Spinal cord (tissue), 10 donors: Measurements from ENCODE around the gene AUTS2. TPM values are rescaled to one million over a fixed set of nuclear protein-coding genes. Genes with fewer than 3 reads are reported as not detected.

ENCODE experiments used
- DNase-seq, 6 donors: peaks; one replicate each; pipeline versions ENCODE4 v3.0.0 to v3.0.0-alpha.2; 2013 to 2015; ENCODE audit warnings: low spot score in 6 of 6, low read depth in 4 of 6
- H3K27ac ChIP-seq: one replicate; pipeline ENCODE4 v1.5.1; 2013; ENCODE audit warnings: low read depth, low read length, control low read depth
- H3K27me3 ChIP-seq: one replicate; pipeline ENCODE4 v1.6.1; 2013; ENCODE audit warnings: low read length; ENCODE audit not compliant: control insufficient read depth, insufficient read depth
- H3K36me3 ChIP-seq: one replicate; pipeline ENCODE4 v1.6.1; 2013; ENCODE audit warnings: low read length; ENCODE audit not compliant: control insufficient read depth, insufficient read depth
- H3K4me1 ChIP-seq: one replicate; pipeline ENCODE4 v1.6.1; 2013; ENCODE audit warnings: low read length; ENCODE audit not compliant: control insufficient read depth, insufficient read depth
- H3K4me3 ChIP-seq: one replicate; pipeline ENCODE4 v1.5.1; 2013; ENCODE audit warnings: low read depth, low read length, control low read depth
- H3K9me3 ChIP-seq: one replicate; pipeline ENCODE4 v1.6.1; 2013; ENCODE audit warnings: low read length; ENCODE audit not compliant: control insufficient read depth, insufficient read depth
- WGBS: methylation state at CpG from one replicate; pipeline ENCODE4 v1.1.5; 2013; ENCODE audit warnings: missing lambda C conversion rate; ENCODE audit not compliant: insufficient coverage; 5-methylcytosine and 5-hydroxymethylcytosine counted together
- long read RNA-seq, 4 donors: transcript quantifications; one replicate each; lab custom pipeline, GENCODE V29; 2026
- polyA plus RNA-seq, 2 donors: library from polyadenylated mRNA; unstranded; fragments of 120-200 nt; gene quantifications; one replicate each; pipeline ENCODE4 v1.2.1, GENCODE V29; 2013; ENCODE audit not compliant: insufficient read length in 2 of 2
- total RNA-seq, 2 donors: library from RNA; depleted of rRNA in 1 of 2; stranded (reverse); fragments of 120-200 nt in 1 of 2; fragments of >200 nt in 1 of 2; gene quantifications; one replicate each; pipeline versions ENCODE4 v1.2.3 to v1.2.4, GENCODE V29; 2013 to 2014
- donor health status: healthy.

Gene AUTS2
- total RNA-seq: 10 to 100 TPM; 56.2 to 86.5 TPM
- 100 to 1,000 TPM; 183 to 214 TPM for polyA plus RNA-seq
- long read RNA-seq, donor 1, partial matches to known transcripts: 25 of 29 reads
- long read RNA-seq, donor 1, other reads (novel, unspliced or antisense): 0 of 29 reads
- long read RNA-seq, donor 2, partial matches to known transcripts: 20 of 22 reads
- long read RNA-seq, donor 2, other reads (novel, unspliced or antisense): 0 of 22 reads
- long read RNA-seq, donor 3, partial matches to known transcripts: 33 of 36 reads
- long read RNA-seq, donor 3, other reads (novel, unspliced or antisense): 0 of 36 reads
- long read RNA-seq, donor 4, partial matches to known transcripts: 0 of 1 reads
- long read RNA-seq, donor 4, other reads (novel, unspliced or antisense): 0 of 1 reads

DNA sequence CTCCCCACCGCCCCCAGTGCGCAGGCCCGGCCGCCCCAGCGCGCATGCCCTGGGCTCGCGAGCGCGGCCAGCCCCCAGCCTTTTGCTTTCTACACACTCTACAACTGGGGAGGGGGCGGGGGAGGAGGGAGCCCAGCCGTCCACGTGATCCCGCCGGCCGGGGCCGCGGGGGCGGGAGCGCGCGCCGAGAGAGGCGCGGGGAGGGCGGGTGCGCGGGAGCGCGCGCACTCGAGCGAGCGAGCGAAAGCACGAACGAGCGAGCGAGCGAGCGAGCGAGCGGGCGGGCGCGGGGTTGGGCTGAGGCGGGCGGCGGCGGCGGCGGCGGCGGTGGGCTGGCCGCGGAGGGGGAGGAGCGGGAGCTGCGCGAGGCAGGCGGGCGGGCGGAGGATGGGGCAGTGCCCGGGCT lies at the start of gene AUTS2:
AUTS2 (plus strand) TSS at position 395 of the 406 bp plus-strand sequence. CDS start 1,179 bp downstream, outside the sequence.
- Histone ChIP-seq H3K36me3 (no peaks in the 10 kb centered on the region), H3K9me3 (no peaks in the 10 kb centered on the region), H3K27ac (peak within 1 kb of the TSS; percentile 57), H3K4me3 (peak within 1 kb of the TSS; percentile 85), H3K27me3 (no peaks in the 10 kb centered on the region), H3K4me1 (peaks cover 19% of the 10 kb centered on the region)
- WGBS: under 1% methylated on average over 55 of the region's 63 CpGs
- DNase-seq: peak; percentile 91 to 99 (median 95)

DNA sequence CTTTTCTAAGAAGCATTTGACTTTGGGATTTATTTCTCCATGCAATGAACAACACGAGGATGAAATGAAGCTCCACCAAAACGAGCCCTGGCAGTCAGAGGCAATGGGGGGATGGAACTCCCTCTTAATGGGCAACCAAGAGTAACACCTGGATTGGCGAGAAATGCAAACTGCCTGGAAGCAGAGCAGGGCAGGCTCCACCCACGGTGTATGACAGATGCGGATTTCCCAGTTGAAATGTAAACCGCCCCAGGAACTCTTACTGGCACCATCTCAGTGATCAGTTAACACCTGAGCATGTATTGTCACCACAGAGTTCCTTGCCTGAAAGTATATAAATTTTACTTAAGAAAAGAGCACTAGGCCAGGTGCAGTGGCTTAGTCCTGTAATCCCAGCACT lies 47.3 kb upstream of the AUTS2 start:
- Histone ChIP-seq H3K4me1 (peaks cover 7% of the 10 kb centered on the region), H3K27ac (no peak overlapping the region), H3K4me3 (no peak overlapping the region), H3K36me3 (no peaks in the 10 kb centered on the region), H3K27me3 (no peaks in the 10 kb centered on the region), H3K9me3 (no peaks in the 10 kb centered on the region)
- DNase-seq: no peak
- WGBS: 86% methylated on average over 6 of the region's 6 CpGs

DNA sequence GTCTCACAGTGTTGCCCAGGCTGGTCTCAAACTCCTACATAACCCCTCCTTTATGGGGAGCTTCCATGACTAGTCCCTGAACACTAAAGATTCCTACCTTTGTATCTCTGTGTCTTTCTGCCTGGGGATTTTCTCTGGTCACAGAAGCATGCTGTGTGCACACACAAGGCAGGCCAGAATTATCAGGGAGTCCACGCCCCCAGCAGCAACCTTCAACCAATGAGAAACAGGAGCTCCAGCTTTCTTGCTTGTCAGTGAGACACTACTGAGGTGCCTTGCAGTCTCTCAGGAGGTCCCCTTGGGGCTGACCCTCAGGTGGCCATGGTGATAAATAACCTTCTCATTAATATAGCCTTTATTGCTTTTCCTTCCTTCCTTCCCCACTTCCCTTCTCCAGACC lies 45.1 kb upstream of the AUTS2 start:
- no peak for DNase-seq
- Histone ChIP-seq H3K36me3 (no peaks in the 10 kb centered on the region), H3K27ac (no peak overlapping the region), H3K4me1 (peaks cover 7% of the 10 kb centered on the region), H3K9me3 (no peaks in the 10 kb centered on the region), H3K27me3 (no peaks in the 10 kb centered on the region), H3K4me3 (no peak overlapping the region)
- 75% methylated on average over 1 of the region's 1 CpG for WGBS

DNA sequence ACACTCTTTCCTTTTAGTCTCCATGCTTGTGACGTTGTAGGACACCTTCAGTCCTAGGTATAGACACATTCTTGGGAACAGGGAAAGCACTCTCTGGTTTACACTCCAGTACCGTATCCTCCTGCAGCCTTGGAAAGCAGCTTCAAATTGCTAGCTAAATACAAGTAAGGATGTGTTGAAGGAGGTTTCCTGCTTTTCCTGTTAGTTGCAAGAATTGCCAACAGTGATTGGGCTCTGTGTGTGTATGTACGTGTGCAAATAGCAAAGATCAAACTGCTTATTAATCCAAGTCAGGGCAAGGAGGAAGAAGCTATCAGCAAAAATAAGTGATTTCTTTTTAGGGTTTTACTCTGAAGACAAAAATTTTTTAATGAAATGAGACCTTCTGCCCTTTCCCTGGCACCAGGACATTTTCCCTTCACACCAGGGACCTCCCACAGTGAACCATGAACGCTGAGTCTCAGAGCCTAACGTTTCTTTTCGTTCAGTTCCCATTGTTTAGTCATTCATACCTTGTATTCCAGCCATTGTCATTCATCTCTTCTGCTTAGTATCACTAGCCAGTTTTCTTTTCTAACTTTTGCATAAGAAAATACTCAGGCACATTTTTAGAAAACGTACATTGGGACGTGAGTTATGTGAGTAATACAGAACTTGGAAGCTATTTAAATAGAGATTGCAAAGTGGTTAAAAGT lies 36.9 kb upstream of the AUTS2 start:
- peaks cover 2% of the 10 kb centered on the region for H3K27me3 ChIP-seq
- peaks cover 7% of the 10 kb centered on the region for H3K4me1 ChIP-seq
- H3K27ac ChIP-seq: no peak overlapping the region
- DNase-seq: peak in 1 of 6 donors; percentile 7
- H3K4me3 ChIP-seq: no peak overlapping the region
- no peaks in the 10 kb centered on the region for H3K36me3 ChIP-seq
- WGBS: 54% methylated on average over 5 of the region's 8 CpGs
- no peaks in the 10 kb centered on the region for H3K9me3 ChIP-seq

DNA sequence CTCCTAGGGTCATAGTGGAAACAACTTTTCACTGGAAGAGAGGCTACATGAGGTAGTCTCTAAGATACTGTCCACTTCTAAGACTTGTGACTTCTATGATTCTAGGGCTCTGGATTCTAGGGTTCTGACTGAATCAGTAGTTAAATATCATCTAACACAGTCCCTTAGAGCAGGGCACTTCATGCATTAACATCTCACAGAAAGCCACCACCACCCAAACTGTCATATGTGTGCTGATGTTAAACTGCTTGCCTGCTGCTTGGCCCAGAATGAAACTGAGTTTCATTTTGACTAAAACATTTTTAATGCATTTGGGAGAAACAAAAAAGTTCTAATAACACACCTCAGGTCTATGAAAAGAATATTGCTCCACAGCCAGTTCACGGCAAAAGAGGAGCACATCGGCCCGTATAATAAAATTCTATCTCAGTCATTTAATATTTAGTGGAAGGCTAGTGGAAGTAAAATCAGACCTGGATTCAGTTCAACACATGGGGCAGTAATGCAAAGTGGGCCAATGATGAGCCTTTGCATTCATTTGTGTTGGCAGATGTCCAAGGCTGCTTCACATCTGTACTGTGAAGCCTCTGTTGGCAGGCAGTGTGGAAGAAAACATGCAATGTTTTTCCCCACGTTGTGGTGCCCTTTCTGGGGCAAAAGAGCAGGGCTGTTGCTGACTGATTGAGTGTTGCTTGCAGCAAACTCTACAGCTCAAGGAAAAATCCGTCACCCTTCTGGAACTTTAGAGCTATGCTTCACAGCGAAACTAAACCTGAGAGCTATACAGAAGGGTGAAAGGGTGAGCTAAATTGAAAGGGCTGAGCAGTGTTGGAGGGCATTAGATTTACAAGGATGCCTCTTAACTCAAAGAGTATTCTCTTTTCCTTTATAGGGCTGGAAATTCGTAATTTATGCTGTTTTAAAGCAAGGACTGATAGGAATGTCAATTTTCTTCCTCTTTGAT lies 33.5 kb upstream of the AUTS2 start:
- H3K4me1 ChIP-seq: peaks cover 7% of the 10 kb centered on the region
- no CpG with 5 or more reads among the region's 7 CpGs for WGBS
- peaks cover 1% of the 10 kb centered on the region for H3K27me3 ChIP-seq
- H3K4me3 ChIP-seq: no peak overlapping the region
- DNase-seq: peak; percentile 64 to 94 (median 73)
- H3K27ac ChIP-seq: no peak overlapping the region
- no peaks in the 10 kb centered on the region for H3K9me3 ChIP-seq
- no peaks in the 10 kb centered on the region for H3K36me3 ChIP-seq

DNA sequence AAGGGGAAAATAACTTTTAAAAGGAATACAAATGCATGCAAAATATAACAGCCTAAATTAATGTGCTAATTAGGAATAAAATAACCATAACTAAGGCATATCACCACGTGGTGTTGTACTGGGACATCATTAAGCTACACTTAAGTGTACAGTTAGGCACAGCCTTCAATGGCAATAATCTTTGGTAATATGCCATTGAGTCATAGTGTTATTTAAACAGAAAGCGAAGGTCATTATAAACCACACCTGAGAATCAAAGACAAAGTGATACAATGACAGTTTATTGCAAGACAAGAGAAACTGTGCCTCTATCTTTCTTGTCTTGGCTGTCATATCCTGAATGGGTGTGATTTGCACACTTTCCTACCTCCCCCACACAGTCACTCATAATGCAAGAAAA lies 30.5 kb upstream of the AUTS2 start:
- WGBS: no CpG with 5 or more reads among the region's 2 CpGs
- Histone ChIP-seq H3K9me3 (no peaks in the 10 kb centered on the region), H3K36me3 (no peaks in the 10 kb centered on the region)

GRCh38 chr7:69568266-69568665 lies 30.0 kb upstream of the AUTS2 start:
- peaks cover 7% of the 10 kb centered on the region for H3K4me1 ChIP-seq
- H3K4me3 ChIP-seq: no peak overlapping the region
- no peaks in the 10 kb centered on the region for H3K27me3 ChIP-seq
- no peak for DNase-seq
- no peaks in the 10 kb centered on the region for H3K9me3 ChIP-seq
- no peaks in the 10 kb centered on the region for H3K36me3 ChIP-seq
- WGBS: 92% methylated on average over 4 of the region's 6 CpGs
- H3K27ac ChIP-seq: no peak overlapping the region

More for the DNA sequence above, 30.5 kb upstream of the AUTS2 start:
- H3K4me1 ChIP-seq: peaks cover 7% of the 10 kb centered on the region
- H3K27me3 ChIP-seq: no peaks in the 10 kb centered on the region
- peak in 1 of 6 donors; percentile 41 for DNase-seq
- no peak overlapping the region for H3K27ac ChIP-seq
- no peak overlapping the region for H3K4me3 ChIP-seq

- DNase-seq: no peak
- no peak overlapping the region for H3K4me3 ChIP-seq
- H3K36me3 ChIP-seq: no peaks in the 10 kb centered on the region
- WGBS: 100% methylated on average over 2 of the region's 4 CpGs
- H3K27me3 ChIP-seq: no peaks in the 10 kb centered on the region
- H3K9me3 ChIP-seq: no peaks in the 10 kb centered on the region
- H3K4me1 ChIP-seq: no peaks in the 10 kb centered on the region
- H3K27ac ChIP-seq: no peak overlapping the region
Observed at GRCh38 chr7:69575651-69576050, 22.6 kb upstream of the AUTS2 start.

- peak in 1 of 6 donors; percentile 68 for DNase-seq
- H3K36me3 ChIP-seq: no peaks in the 10 kb centered on the region
Observed at GRCh38 chr7:69577221-69577620, 21.1 kb upstream of the AUTS2 start.

More at GRCh38 chr7:69577221-69577620, 21.1 kb upstream of the AUTS2 start:
- H3K4me1 ChIP-seq: no peaks in the 10 kb centered on the region
- no peak overlapping the region for H3K4me3 ChIP-seq
- H3K27ac ChIP-seq: no peak overlapping the region
- no peaks in the 10 kb centered on the region for H3K9me3 ChIP-seq
- H3K27me3 ChIP-seq: no peaks in the 10 kb centered on the region
